DOHH2 (cell line): ENCODE results near the gene PRDX5.

Source experiments
- H3F3A ChIP-seq: fragments of 200-600 bp; sonication (generic), shearing (Covaris generic); 2 replicates; pipeline ENCODE4 v1.6.0; 2016; ENCODE audit warnings: antibody characterized with exemption, mild to moderate bottlenecking; ENCODE audit not compliant: control insufficient read depth, insufficient read depth
- H3K27ac ChIP-seq: fragments of 200-600 bp; sonication (generic); 2 replicates; pipeline ENCODE4 v1.5.1; 2014; ENCODE audit warnings: low read depth, mild to moderate bottlenecking, low read length, moderate library complexity
- H3K27me3 ChIP-seq: fragments of 200-600 bp; sonication (generic); 2 replicates; pipeline ENCODE4 v1.6.1; 2014; ENCODE audit warnings: mild to moderate bottlenecking, low read length, mixed read lengths; ENCODE audit not compliant: control insufficient read depth
- H3K36me3 ChIP-seq: fragments of 200-600 bp; sonication (generic); 2 replicates; pipeline ENCODE4 v1.6.1; 2014; ENCODE audit warnings: mild to moderate bottlenecking, low read length, moderate library complexity, mixed read lengths; ENCODE audit not compliant: control insufficient read depth
- H3K4me1 ChIP-seq: fragments of 200-600 bp; sonication (generic); 2 replicates; pipeline ENCODE4 v1.6.1; 2014; ENCODE audit warnings: mild to moderate bottlenecking, low read length, mixed read lengths; ENCODE audit not compliant: control insufficient read depth
- H3K4me2 ChIP-seq: fragments of 200-600 bp; sonication (generic); 2 replicates; pipeline ENCODE4 v1.6.0; 2014; ENCODE audit warnings: mild to moderate bottlenecking, low read length, moderate library complexity
- H3K4me3 ChIP-seq: fragments of 200-600 bp; sonication (generic); 2 replicates; pipeline ENCODE4 v1.5.1; 2014; ENCODE audit warnings: mild to moderate bottlenecking, low read length, mixed read lengths
- H3K79me2 ChIP-seq: fragments of 200-600 bp; sonication (generic); 2 replicates; pipeline ENCODE4 v1.6.1; 2014; ENCODE audit warnings: mild to moderate bottlenecking, low read length, mixed read lengths; ENCODE audit not compliant: control insufficient read depth
- H3K9me2 ChIP-seq: fragments of 200-600 bp; sonication (generic); replicated peaks from 2 replicates; pipeline ENCODE4 v1.6.1; 2014; ENCODE audit warnings: mild to moderate bottlenecking, low read length, mixed read lengths; ENCODE audit not compliant: control insufficient read depth
- H3K9me3 ChIP-seq: fragments of 200-600 bp; sonication (generic); 2 replicates; pipeline ENCODE4 v1.6.1; 2014; ENCODE audit warnings: antibody characterized with exemption, low read length, mixed read lengths; ENCODE audit not compliant: control insufficient read depth, insufficient read depth
- H4K20me1 ChIP-seq: fragments of 200-600 bp; sonication (generic); 2 replicates; pipeline ENCODE4 v1.6.0; 2014; ENCODE audit warnings: low read depth, mild to moderate bottlenecking, antibody characterized with exemption, low read length, moderate library complexity; ENCODE audit not compliant: control insufficient read depth, insufficient read depth
- CTCF ChIP-seq: fragments of 200-600 bp; sonication (generic); IDR thresholded peaks from one replicate; pipeline ENCODE4 v1.5.1; 2014; ENCODE audit warnings: antibody characterized with exemption, mild to moderate bottlenecking, low read depth, low read length; ENCODE audit not compliant: poor library complexity, severe bottlenecking
- EZH2phosphoT487 ChIP-seq: fragments of 200-600 bp; sonication (generic); IDR thresholded peaks from 2 replicates; pipeline ENCODE4 v1.6.1; 2017; ENCODE audit warnings: borderline replicate concordance, mild to moderate bottlenecking, antibody characterized with exemption, low read length, moderate library complexity, mixed read lengths

Gene PRDX5

GRCh38 chr11:64320556-64320955 is 2.6 kb downstream of the PRDX5 start:
- Histone ChIP-seq H3F3A (peaks cover 16% of the 10 kb centered on the region), H3K27ac (no peak overlapping the region), H3K36me3 (peaks cover 48% of the 10 kb centered on the region), H3K4me1 (peaks cover 17% of the 10 kb centered on the region), H3K9me2 (no peaks in the 10 kb centered on the region), H4K20me1 (no peaks in the 10 kb centered on the region), H3K27me3 (no peaks in the 10 kb centered on the region), H3K9me3 (no peaks in the 10 kb centered on the region), H3K79me2 (peaks cover 33% of the 10 kb centered on the region), H3K4me2 (no peak overlapping the region), H3K4me3 (no peak overlapping the region)
- no peak for TF ChIP-seq CTCF
- TF ChIP-seq EZH2phosphoT487, result no peak

- H3K36me3 ChIP-seq, result peaks cover 44% of the 10 kb centered on the region
- no peaks in the 10 kb centered on the region for H4K20me1 ChIP-seq
- H3K9me2 ChIP-seq, result no peaks in the 10 kb centered on the region
- peaks cover 28% of the 10 kb centered on the region for H3K79me2 ChIP-seq
- peaks cover 12% of the 10 kb centered on the region for H3K4me1 ChIP-seq
- H3K4me3 ChIP-seq, result no peak overlapping the region
- TF ChIP-seq CTCF, result no peak
- TF ChIP-seq EZH2phosphoT487, result no peak
- no peak overlapping the region for H3K4me2 ChIP-seq
- no peaks in the 10 kb centered on the region for H3K27me3 ChIP-seq
- no peak overlapping the region for H3K27ac ChIP-seq
- H3K9me3 ChIP-seq, result no peaks in the 10 kb centered on the region
- H3F3A ChIP-seq, result peaks cover 16% of the 10 kb centered on the region
These were observed 3.1 kb downstream of the PRDX5 start for GRCh38 chr11:64321026-64321425.

GRCh38 chr11:64321533-64321932 is 3.6 kb downstream of the PRDX5 start:
- no peaks in the 10 kb centered on the region for H4K20me1 ChIP-seq
- H3K27ac ChIP-seq, result no peak overlapping the region
- peaks cover 13% of the 10 kb centered on the region for H3F3A ChIP-seq
- H3K4me1 ChIP-seq, result peaks cover 7% of the 10 kb centered on the region
- no peak for TF ChIP-seq CTCF
- H3K36me3 ChIP-seq, result peaks cover 39% of the 10 kb centered on the region
- H3K9me2 ChIP-seq, result no peaks in the 10 kb centered on the region
- no peaks in the 10 kb centered on the region for H3K27me3 ChIP-seq
- H3K79me2 ChIP-seq, result peaks cover 23% of the 10 kb centered on the region
- H3K4me2 ChIP-seq, result no peak overlapping the region
- no peaks in the 10 kb centered on the region for H3K9me3 ChIP-seq
- no peak overlapping the region for H3K4me3 ChIP-seq

- H4K20me1 ChIP-seq, result no peaks in the 10 kb centered on the region
- H3K79me2 ChIP-seq, result peaks cover 16% of the 10 kb centered on the region
- no peaks in the 10 kb centered on the region for H3K9me2 ChIP-seq
- no peaks in the 10 kb centered on the region for H3K27me3 ChIP-seq
- TF ChIP-seq EZH2phosphoT487 (no peak), CTCF (no peak)
- no peak overlapping the region for H3K4me2 ChIP-seq
- H3K9me3 ChIP-seq, result no peaks in the 10 kb centered on the region
- H3K4me3 ChIP-seq, result no peak overlapping the region
- peaks cover 7% of the 10 kb centered on the region for H3K4me1 ChIP-seq
- peaks cover 7% of the 10 kb centered on the region; the same call in 1 of the 2 replicates for H3F3A ChIP-seq
- H3K27ac ChIP-seq, result no peak overlapping the region
- peaks cover 32% of the 10 kb centered on the region for H3K36me3 ChIP-seq
These were observed 5.0 kb downstream of the PRDX5 start for GRCh38 chr11:64322925-64323260.
